ENCODE data around the gene ANAPC5.

DNA sequence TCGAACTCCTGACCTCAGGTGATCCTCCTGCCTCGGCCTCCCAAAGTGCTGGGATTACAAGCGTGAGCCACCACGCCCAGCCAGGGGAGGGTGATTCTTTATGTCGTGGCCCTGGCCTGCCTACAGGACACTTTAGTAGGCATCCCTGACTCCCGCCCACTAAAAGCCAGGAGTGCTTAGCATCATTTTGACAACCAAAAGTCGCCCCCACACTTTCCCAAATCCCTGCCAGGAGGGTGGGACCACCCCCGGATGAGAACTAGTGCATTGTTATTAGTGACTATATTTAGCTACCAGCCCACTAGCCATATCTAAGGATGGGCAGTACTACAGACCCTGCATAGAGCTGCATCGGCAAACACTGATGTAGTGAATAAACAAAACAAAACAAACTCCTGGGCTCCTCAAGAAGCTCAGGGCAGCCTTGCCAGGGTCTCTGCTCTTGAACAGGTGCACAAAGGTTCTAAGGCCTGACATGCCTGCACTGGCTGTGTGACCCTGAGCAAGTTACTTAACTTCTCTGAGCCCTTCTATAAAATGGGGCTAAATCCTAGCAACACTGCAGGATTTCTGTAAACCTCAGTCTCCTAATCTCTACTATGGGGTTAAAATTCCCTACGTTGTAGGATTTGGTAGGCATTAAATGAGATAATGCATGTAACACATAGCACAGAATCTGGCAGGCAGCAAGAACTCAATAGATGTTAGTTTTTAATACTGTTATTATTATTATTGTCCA is 57.9 kb downstream of the ANAPC5 start:
- TF ChIP-seq, protein P1, sequence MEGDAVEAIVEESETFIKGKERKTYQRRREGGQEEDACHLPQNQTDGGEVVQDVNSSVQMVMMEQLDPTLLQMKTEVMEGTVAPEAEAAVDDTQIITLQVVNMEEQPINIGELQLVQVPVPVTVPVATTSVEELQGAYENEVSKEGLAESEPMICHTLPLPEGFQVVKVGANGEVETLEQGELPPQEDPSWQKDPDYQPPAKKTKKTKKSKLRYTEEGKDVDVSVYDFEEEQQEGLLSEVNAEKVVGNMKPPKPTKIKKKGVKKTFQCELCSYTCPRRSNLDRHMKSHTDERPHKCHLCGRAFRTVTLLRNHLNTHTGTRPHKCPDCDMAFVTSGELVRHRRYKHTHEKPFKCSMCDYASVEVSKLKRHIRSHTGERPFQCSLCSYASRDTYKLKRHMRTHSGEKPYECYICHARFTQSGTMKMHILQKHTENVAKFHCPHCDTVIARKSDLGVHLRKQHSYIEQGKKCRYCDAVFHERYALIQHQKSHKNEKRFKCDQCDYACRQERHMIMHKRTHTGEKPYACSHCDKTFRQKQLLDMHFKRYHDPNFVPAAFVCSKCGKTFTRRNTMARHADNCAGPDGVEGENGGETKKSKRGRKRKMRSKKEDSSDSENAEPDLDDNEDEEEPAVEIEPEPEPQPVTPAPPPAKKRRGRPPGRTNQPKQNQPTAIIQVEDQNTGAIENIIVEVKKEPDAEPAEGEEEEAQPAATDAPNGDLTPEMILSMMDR (IDR thresholded peaks at IDR 0.05; ENCODE audit: insufficient read depth, low read length, poor library complexity, severe bottlenecking): no peak
- no peak for TF ChIP-seq EZH2phosphoT487 (conservative IDR thresholded peaks at IDR 0.05; ENCODE audit: low read length)

Measured in SU-DHL-6 (cell line).